Astrocyte (in vitro differentiated cells and primary cell): Measurements from ENCODE around the gene CACNA1A.
"Not testable (repeated sequence)": the region's sequence is repeated elsewhere in the genome, so short reads cannot be mapped to it uniquely, and the experiment has no call there.

Experiments used
- CTCF ChIP-seq: IDR thresholded peaks from 2 replicates; pipeline ENCODE4 v1.5.1; 2011; ENCODE audit warnings: low read depth, mild to moderate bottlenecking, inconsistent platforms, low read length, moderate library complexity; ENCODE audit not compliant: insufficient read depth
- EZH2 ChIP-seq: IDR thresholded peaks from 2 replicates; pipeline ENCODE4 v1.6.1; 2012; ENCODE audit warnings: mild to moderate bottlenecking, low read length, inconsistent platforms; ENCODE audit not compliant: insufficient read depth

GRCh38 chr19:13184926-13185325 lies 321.4 kb downstream of the CACNA1A start:
- TF ChIP-seq CTCF, EZH2: not testable (repeated sequence)
